ENCODE measurements around the gene ESYT2.

ESYT2 gene

DNA sequence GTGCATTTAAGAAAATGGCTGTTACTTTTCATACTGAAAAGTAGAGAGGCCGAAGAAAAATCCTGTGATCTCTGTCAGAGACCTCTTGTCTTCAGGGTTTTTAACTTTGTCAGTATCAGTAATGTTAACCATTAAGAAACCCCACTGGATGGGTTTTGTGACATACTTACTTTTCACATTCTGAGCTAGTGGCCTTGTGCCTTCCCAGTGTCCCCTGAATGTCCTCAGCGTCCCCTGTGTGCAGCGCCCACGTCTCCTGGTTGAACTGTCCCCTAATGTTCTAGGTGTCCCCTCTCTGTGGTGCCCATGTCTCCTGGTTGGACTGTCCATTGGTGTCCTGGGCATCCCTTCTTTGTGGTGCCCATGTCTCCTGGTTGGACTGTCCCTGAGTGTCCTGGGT, 36.7 kb upstream of the ESYT2 start:
- Histone ChIP-seq H3K9me3 (ENCODE audit: control insufficient read depth, insufficient read depth, low read depth, low read length) (no peaks in the 10 kb centered on the region), H3K4me3 (ENCODE audit: low read depth, low read length) (no peak overlapping the region), H3K27ac (ENCODE audit: extremely low read depth, low read depth, low read length) (no peak overlapping the region), H3K36me3 (ENCODE audit: control insufficient read depth in 2 of 2, insufficient read depth in 1 of 2, low read length in 2 of 2) (peaks cover 0 to 9% of the 10 kb centered on the region in 2 experiments; a peak in 1 of 3 replicates), H3K4me1 (ENCODE audit: control insufficient read depth, insufficient read depth, low read length) (no peaks in the 10 kb centered on the region)
- CTCF ChIA-PET, result no interaction called here
- TF ChIP-seq HOXD13 (CRISPR knock-in tag; IDR thresholded peaks at IDR 0.05; ENCODE audit: borderline replicate concordance), result no peak
- TF ChIP-seq, protein P1, sequence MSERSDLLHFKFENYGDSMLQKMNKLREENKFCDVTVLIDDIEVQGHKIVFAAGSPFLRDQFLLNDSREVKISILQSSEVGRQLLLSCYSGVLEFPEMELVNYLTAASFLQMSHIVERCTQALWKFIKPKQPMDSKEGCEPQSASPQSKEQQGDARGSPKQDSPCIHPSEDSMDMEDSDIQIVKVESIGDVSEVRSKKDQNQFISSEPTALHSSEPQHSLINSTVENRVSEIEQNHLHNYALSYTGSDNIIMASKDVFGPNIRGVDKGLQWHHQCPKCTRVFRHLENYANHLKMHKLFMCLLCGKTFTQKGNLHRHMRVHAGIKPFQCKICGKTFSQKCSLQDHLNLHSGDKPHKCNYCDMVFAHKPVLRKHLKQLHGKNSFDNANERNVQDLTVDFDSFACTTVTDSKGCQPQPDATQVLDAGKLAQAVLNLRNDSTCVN (tag by site-specific recombination; optimal IDR thresholded peaks at IDR 0.05), result no peak
- no peak for TF ChIP-seq MZF1 (tag by site-specific recombination; IDR thresholded peaks at IDR 0.05; ENCODE audit: borderline replicate concordance)
- no peak for TF ChIP-seq KLF16 (tag by site-specific recombination; IDR thresholded peaks at IDR 0.05)
- TF ChIP-seq, protein P2, sequence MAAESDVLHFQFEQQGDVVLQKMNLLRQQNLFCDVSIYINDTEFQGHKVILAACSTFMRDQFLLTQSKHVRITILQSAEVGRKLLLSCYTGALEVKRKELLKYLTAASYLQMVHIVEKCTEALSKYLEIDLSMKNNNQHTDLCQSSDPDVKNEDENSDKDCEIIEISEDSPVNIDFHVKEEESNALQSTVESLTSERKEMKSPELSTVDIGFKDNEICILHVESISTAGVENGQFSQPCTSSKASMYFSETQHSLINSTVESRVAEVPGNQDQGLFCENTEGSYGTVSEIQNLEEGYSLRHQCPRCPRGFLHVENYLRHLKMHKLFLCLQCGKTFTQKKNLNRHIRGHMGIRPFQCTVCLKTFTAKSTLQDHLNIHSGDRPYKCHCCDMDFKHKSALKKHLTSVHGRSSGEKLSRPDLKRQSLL (tag by site-specific recombination; IDR thresholded peaks at IDR 0.05), result no peak
- no peak for TF ChIP-seq ZNF335 (tag by site-specific recombination; conservative IDR thresholded peaks at IDR 0.05)
- TF ChIP-seq ZNF600 (tag by site-specific recombination; IDR thresholded peaks at IDR 0.05), result no peak
- TF ChIP-seq REPIN1 (tag by site-specific recombination; IDR thresholded peaks at IDR 0.05; ENCODE audit: low read depth), result no peak
- no peak for TF ChIP-seq ZNF302 (tag by site-specific recombination; IDR thresholded peaks at IDR 0.05; ENCODE audit: low read depth)
- no peak for TF ChIP-seq ZFP41 (tag by site-specific recombination; IDR thresholded peaks at IDR 0.05; ENCODE audit: borderline replicate concordance)
- TF ChIP-seq, protein P3, sequence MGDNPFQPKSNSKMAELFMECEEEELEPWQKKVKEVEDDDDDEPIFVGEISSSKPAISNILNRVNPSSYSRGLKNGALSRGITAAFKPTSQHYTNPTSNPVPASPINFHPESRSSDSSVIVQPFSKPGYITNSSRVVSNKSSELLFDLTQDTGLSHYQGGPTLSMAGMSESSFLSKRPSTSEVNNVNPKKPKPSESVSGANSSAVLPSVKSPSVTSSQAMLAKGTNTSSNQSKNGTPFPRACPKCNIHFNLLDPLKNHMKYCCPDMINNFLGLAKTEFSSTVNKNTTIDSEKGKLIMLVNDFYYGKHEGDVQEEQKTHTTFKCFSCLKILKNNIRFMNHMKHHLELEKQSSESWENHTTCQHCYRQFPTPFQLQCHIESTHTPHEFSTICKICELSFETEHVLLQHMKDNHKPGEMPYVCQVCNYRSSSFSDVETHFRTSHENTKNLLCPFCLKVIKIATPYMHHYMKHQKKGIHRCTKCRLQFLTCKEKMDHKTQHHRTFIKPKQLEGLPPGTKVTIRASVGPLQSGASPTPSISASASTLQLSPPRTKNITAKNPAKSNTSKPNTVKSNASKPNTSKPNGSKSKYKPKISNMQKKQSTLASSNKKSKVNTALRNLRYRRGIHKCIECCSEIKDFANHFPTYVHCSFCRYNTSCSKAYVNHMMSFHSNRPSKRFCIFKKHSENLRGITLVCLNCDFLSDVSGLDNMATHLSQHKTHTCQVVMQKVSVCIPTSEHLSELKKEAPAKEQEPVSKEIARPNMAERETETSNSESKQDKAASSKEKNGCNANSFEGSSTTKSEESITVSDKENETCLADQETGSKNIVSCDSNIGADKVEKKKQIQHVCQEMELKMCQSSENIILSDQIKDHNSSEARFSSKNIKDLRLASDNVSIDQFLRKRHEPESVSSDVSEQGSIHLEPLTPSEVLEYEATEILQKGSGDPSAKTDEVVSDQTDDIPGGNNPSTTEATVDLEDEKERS (tag by site-specific recombination; IDR thresholded peaks at IDR 0.05), result no peak
- TF ChIP-seq, protein P4, sequence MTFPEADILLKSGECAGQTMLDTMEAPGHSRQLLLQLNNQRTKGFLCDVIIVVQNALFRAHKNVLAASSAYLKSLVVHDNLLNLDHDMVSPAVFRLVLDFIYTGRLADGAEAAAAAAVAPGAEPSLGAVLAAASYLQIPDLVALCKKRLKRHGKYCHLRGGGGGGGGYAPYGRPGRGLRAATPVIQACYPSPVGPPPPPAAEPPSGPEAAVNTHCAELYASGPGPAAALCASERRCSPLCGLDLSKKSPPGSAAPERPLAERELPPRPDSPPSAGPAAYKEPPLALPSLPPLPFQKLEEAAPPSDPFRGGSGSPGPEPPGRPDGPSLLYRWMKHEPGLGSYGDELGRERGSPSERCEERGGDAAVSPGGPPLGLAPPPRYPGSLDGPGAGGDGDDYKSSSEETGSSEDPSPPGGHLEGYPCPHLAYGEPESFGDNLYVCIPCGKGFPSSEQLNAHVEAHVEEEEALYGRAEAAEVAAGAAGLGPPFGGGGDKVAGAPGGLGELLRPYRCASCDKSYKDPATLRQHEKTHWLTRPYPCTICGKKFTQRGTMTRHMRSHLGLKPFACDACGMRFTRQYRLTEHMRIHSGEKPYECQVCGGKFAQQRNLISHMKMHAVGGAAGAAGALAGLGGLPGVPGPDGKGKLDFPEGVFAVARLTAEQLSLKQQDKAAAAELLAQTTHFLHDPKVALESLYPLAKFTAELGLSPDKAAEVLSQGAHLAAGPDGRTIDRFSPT (tag by site-specific recombination; IDR thresholded peaks at IDR 0.05), result no peak
- TF ChIP-seq, protein P5, sequence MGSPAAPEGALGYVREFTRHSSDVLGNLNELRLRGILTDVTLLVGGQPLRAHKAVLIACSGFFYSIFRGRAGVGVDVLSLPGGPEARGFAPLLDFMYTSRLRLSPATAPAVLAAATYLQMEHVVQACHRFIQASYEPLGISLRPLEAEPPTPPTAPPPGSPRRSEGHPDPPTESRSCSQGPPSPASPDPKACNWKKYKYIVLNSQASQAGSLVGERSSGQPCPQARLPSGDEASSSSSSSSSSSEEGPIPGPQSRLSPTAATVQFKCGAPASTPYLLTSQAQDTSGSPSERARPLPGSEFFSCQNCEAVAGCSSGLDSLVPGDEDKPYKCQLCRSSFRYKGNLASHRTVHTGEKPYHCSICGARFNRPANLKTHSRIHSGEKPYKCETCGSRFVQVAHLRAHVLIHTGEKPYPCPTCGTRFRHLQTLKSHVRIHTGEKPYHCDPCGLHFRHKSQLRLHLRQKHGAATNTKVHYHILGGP (tag by site-specific recombination; IDR thresholded peaks at IDR 0.05), result no peak
- no peak for TF ChIP-seq ZNF112 (tag by site-specific recombination; IDR thresholded peaks at IDR 0.05)
- TF ChIP-seq ZNF266 (tag by site-specific recombination; IDR thresholded peaks at IDR 0.05; ENCODE audit: low read depth), result no peak
- POLR2A ChIA-PET, result no interaction called here

DNA sequence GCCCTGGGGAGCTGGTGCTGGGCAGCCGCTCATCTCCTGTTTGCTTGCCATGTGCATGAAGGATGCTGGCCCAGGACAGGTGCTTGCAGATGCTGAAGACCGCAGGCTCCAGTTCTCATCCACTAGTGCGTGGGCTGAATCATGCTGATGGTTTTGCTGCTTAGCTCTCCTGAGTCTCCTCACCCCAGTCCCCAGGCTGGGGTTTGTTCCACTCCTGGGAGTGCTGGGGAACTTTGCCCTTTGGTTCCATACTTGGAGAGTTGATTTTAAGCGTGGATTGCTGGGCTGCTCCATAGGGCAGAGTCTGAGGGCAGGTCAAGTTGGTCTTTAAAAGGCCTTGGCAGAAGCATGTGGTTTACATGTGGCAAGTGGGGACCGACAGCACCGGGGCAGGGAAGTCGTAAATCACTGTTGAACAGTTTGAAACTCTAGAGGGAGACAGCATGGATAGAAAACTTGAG, 36.2 kb upstream of the ESYT2 start:
- Histone ChIP-seq H3K4me3 (ENCODE audit: low read depth, low read length) (no peak overlapping the region), H3K36me3 (ENCODE audit: control insufficient read depth in 2 of 2, insufficient read depth in 1 of 2, low read length in 2 of 2) (peaks cover 0 to 4% of the 10 kb centered on the region in 2 experiments; a peak in 1 of 3 replicates), H3K27ac (ENCODE audit: extremely low read depth, low read depth, low read length) (no peak overlapping the region), H3K4me1 (ENCODE audit: control insufficient read depth, insufficient read depth, low read length) (no peaks in the 10 kb centered on the region), H3K9me3 (ENCODE audit: control insufficient read depth, insufficient read depth, low read depth, low read length) (no peaks in the 10 kb centered on the region)
- TF ChIP-seq ZFP69B (tag by site-specific recombination; IDR thresholded peaks at IDR 0.05), result peak; percentile 80
- TF ChIP-seq ZNF510 (tag by site-specific recombination; IDR thresholded peaks at IDR 0.05; ENCODE audit: insufficient replicate concordance), result no peak
- TF ChIP-seq, protein P6, sequence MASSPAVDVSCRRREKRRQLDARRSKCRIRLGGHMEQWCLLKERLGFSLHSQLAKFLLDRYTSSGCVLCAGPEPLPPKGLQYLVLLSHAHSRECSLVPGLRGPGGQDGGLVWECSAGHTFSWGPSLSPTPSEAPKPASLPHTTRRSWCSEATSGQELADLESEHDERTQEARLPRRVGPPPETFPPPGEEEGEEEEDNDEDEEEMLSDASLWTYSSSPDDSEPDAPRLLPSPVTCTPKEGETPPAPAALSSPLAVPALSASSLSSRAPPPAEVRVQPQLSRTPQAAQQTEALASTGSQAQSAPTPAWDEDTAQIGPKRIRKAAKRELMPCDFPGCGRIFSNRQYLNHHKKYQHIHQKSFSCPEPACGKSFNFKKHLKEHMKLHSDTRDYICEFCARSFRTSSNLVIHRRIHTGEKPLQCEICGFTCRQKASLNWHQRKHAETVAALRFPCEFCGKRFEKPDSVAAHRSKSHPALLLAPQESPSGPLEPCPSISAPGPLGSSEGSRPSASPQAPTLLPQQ (tag by site-specific recombination; IDR thresholded peaks at IDR 0.05), result peak; percentile 92
- POLR2A ChIA-PET, result interaction anchor here (0.6 kb wide), 1 partner anchor 191 kb away, joined by 3 read pairs; no protein-coding TSS in a partner anchor
- CTCF ChIA-PET, result no interaction called here
